Measurements from ENCODE around the gene INTS15.

- TF ChIP-seq, protein P1, sequence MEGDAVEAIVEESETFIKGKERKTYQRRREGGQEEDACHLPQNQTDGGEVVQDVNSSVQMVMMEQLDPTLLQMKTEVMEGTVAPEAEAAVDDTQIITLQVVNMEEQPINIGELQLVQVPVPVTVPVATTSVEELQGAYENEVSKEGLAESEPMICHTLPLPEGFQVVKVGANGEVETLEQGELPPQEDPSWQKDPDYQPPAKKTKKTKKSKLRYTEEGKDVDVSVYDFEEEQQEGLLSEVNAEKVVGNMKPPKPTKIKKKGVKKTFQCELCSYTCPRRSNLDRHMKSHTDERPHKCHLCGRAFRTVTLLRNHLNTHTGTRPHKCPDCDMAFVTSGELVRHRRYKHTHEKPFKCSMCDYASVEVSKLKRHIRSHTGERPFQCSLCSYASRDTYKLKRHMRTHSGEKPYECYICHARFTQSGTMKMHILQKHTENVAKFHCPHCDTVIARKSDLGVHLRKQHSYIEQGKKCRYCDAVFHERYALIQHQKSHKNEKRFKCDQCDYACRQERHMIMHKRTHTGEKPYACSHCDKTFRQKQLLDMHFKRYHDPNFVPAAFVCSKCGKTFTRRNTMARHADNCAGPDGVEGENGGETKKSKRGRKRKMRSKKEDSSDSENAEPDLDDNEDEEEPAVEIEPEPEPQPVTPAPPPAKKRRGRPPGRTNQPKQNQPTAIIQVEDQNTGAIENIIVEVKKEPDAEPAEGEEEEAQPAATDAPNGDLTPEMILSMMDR (IDR thresholded peaks at IDR 0.05; ENCODE audit: poor library complexity, severe bottlenecking), result no peak
- TF ChIP-seq REST (IDR thresholded peaks at IDR 0.05; ENCODE audit: borderline replicate concordance) (no peak), POLR2AphosphoS5 (IDR thresholded peaks at IDR 0.05) (no peak), EP300 (conservative IDR thresholded peaks at IDR 0.05; ENCODE audit: poor library complexity, severe bottlenecking) (no peak)
Observed at GRCh38 chr7:6546498-6547251, 43.1 kb upstream of the INTS15 start.
